Amniotic epithelial cell (primary cell): ENCODE measurements around the gene PRSS21.

Experiments
- DNase-seq: peaks from one replicate; pipeline ENCODE4 v3.0.0-alpha.2; 2010; ENCODE audit warnings: low read depth

PRSS21 gene

DNA sequence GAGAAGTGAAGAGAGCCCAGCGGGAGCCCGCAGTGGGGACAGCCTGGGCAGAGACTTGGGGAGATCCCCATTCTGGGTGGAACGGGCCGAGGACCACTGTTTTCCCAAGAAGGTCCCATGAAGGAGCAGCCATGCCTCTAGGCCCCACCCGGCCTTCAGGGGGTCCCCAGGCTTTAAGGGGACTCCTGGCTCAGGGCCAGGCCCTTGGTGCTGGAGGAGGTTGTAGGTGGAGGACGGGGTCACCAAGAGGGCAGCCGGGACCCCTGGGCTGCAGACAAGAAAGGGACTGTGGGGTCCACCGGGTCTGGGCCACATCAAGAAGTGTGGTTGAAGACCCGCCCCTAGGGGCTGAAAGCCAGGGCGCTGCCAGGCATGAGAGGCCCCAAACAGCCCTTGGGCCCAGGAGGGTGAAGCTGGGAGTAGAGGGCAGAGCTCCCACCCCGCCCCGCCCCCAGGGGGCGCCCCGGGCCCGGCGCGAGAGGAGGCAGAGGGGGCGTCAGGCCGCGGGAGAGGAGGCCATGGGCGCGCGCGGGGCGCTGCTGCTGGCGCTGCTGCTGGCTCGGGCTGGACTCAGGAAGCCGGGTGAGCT is at the start of gene PRSS21:
Gene PRSS21, plus strand, starts transcription at position 487 of the 589 bp plus-strand sequence. Its CDS starts 32 bp downstream, at position 519.
- DNase-seq: no peak

- DNase-seq: no peak
Measured at GRCh38 chr16:2767891-2768290, 49.1 kb upstream of the PRSS21 start.

DNA sequence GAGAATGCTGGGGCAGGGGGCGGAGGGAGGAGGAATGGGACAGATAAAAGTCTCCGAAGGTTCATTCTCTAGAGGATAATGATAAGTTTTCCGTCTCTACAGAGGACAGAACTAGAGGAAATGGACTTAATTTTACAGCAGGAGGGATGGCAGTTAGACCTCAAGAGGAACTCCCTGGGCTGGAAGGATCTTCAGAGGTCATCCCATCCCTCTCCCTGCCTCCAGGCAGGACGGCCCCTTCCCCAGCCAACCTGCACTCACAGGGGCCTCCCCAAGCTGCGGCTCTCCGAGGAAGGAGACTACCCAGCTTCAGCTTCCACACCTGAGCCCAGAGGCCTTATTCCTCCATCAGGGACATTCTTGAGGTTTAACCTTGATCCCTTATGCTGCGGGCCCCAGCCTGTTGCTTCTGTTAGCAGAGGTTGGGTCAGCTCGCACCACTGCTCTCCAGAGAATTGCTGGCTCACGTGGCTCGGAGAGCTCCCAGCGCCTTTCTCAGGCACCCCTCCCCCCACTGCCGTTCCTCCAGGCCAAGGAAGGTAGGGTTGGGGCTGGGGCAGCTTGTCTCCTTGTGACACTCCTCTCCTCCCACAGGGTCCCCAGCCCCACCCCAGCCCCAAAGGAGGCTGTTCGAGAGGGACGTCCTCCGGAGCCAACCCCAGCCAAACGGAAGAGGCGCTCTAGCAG is 48.5 kb upstream of the PRSS21 start:
- DNase-seq: peak; percentile 79

- DNase-seq: peak; percentile 41
Measured at GRCh38 chr16:2769100-2769529, 47.9 kb upstream of the PRSS21 start.

DNA sequence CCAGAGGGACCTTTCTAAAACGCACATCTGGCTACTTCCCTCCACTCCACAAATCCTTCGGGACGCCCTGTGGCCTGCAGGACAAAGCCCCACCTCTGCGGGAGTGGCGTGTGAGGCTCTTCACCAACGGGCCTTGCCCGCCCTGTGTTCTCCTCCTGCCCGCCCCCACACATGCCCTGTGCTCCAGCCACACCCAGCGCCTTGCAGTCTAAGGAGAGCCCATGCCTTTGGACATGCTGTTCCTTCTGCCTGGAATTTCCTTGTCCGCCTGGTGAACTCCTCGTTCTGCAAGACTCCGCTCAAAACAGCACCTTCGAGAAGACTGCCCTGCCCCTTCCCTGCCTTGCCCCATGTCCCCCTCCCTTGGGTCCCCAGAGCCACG is 47.4 kb upstream of the PRSS21 start:
- peak; percentile 85 for DNase-seq

GRCh38 chr16:2770057-2770951 is 46.7 kb upstream of the PRSS21 start:
- no peak for DNase-seq

- no peak for DNase-seq
Measured at GRCh38 chr16:2771496-2772402, 45.3 kb upstream of the PRSS21 start.

GRCh38 chr16:2773188-2773968 is 43.7 kb upstream of the PRSS21 start:
- DNase-seq: peak; percentile 55

DNA sequence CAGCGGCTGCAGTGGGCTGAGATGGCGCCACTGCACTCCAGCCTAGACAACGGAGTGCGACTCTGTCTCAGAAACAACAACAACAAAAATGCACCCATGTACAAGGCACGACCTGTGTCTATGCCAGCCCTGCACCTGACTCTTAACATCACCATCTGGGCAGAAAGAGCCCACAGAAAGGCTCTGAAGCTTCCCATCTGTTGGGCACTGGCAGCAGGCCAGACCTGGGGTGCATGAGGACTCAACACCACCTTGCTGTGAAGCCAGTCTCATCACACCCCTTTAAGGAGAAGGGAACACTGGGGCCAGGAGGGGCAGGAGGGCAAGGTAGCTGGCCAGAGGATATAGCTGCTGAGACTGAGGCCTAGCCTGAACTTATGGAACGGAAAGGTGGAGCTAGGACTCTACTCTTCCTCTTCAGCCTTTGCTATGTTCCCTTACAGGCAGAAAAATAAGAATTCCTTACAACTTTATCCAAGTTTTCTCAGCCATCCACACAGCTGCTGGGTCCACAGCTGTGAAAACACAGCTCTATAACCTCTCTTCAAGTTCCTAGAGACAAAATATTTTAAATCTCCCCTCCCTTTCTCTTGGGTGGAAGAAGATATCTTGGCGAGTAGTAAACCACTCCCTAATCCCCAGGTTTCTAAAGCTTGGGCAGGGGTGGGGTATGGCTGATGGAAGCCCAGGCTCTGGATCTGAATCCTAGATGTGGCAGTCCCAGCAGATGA is 42.7 kb upstream of the PRSS21 start:
- no peak for DNase-seq

GRCh38 chr16:2775131-2775716 is 41.8 kb upstream of the PRSS21 start:
- no peak for DNase-seq

DNA sequence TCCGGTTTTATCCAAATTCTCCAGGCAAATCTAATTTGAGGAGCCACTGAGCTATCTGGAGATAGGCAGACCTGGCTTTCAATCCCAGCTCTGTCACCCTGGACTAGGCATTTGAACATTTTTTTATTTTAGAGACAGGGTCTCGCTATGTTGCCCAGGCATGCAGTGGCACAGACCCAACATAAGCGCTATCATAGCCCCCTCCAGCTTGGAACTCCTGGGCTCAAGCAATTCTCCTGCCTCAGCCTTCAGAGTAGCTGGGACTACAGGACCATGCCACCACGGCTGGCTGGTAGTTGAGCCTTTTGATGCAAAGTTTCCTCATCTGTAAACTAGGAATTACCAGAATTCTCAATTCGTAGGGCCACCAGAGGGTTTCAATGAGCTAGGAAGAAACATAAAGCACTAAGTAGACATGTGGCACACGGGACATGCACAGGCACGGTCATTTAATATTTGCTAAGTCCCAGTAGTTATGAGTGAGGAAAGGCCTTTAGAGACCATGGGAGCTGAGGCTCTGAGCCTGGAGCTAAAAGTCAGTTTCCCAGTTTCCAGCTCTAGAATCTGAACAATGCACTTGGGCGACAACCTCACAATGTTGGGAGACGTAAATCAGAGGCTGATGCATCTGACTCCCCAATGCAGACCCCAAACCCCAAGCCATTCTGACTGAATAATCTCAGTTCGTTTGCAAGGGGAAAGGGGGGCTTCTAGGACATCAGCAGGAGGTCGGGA is 41.1 kb upstream of the PRSS21 start:
- DNase-seq: no peak

DNA sequence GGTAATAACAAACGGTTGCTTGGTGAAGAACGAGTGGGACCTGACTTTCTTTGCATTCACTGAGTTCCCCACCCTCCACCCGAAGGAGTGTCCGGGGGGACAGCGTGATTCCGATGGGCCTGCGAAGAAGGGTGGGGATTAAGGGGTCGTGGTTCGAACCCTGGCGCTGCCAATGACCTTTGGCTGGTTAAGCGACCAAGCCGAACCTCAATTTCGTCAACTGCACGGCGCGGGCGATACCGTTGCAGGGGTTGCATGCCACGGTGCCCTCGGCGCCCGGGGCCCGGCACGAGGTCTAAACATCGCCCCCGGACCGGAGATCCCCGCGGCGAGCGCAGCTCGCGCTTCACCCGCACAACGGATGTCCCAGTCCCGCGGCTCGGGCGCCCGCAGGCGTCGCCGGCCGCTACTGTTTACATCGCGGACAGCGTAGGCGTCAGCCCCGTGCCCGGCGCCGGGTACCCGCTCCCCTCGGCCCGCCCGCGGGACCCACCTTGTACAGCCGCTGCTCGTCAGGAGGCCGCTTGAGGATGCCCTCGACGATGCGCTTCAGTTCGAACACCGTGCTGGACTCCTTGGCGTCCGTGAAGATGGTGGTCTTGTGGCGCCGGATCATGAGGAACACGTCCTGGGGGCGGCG is 40.4 kb upstream of the PRSS21 start:
- no peak for DNase-seq

DNA sequence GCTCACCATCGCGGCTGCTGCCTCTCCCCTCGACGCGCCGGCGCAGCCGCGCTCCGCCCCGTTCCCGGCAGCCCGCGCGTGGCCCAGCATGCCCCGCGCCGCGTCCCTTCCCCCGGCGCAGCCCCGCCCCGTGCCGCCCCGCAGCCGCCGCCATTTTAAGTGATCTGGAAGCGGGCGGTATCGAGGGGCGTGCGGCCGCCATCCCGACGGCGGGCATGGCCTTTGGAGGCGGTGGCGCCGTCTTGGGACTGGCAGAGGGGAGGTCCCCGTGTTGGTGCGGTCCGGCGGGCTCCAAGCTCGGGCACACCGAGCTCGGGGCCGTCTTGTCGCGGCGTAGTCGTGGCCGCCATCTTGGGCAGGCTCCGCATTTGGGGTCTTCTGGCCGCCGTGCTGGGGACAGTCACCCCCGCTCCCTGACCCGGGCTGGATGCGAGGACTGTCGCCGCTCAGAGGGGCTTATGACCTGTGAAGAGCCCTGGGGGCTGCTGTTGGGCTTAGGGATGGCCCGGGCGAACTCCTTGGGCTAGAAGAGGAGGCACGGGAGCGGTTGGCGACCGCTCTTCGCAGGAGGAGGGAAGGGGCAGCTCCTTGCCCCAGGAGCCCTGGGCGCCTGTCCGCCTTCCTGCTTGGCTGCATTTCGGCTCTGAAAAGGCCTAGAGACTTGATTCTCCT is 39.7 kb upstream of the PRSS21 start, which contains the start of gene ELOB:
Gene ELOB, minus strand, starts transcription at position 50 of the 672 bp plus-strand sequence. Its CDS starts 41 bp downstream, at position 9.
- peak; percentile 66 for DNase-seq

DNA sequence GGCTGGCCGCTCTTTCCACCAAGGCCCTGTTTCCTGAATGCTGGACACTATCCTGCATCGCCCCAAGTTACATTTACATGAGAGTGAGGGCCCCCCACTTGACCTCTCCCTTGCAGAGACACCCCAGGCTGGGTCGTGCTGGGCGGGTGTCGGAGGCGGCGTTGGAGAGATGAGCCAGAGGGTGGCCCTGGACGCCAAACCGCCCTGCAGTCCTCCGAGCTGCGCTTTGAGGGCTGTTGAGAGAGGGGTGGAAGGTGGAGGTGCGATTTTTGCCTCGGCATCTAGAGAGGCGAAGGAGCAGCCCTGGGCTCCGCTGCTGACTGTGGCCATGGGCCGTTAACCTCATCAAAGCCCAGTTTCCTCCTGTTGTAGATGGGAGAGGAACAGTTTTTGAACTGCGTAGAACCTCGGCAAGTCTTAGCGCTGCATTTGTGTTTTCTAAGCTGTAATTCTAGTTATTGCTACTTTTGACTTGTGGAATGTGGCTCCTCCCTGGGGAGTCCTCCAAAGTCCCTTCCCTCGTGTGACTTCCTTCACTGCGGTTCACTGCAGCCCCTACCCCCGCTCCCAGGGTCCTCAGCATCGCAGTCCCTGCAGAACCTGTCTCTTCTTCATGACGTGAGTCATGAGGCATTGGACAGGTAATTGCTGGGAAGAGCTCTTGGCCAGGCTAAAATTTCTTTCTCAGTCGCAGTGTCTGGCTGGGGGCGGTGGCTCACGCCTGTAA is 39.0 kb upstream of the PRSS21 start:
- DNase-seq: no peak

DNA sequence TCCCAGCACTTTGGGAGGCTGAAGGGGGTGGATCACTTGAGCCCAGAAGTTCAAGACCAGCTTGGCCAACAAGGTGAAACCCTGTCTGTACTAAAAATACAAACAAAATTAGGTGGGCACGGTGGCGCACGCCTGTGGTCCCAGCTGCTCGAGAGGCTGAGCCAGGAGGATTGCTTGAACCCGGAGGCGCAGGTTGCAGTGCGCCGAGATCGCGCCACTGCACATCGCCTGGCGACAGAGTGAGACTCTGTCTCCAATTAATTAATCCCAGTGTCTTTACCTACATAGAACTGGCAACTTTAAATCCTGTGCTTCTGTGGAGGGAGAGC is 38.4 kb upstream of the PRSS21 start:
- no peak for DNase-seq

- no peak for DNase-seq
Measured at GRCh38 chr16:2779151-2779920, 37.7 kb upstream of the PRSS21 start.
